Gastroesophageal sphincter (tissue), 3 donors: Measurements from ENCODE around the gene C1orf167.

Experiments
- CTCF ChIP-seq, 4 experiments: fragments of 200-600 bp in 2 of 4; fragments of 450-650 bp in 2 of 4; sonication (generic) in 1 of 4; IDR thresholded peaks; one replicate each; pipeline ENCODE4 v1.5.1; 2017 to 2019; ENCODE audit warnings: antibody characterized with exemption in 4 of 4, mild to moderate bottlenecking in 2 of 4, moderate library complexity in 2 of 4
- EP300 ChIP-seq: sonication (generic); formaldehyde crosslinking; IDR thresholded peaks from one replicate; pipeline ENCODE4 v1.6.1; 2017; ENCODE audit warnings: antibody characterized with exemption, mild to moderate bottlenecking
- POLR2A ChIP-seq, 2 donors: fragments of 450-650 bp; IDR thresholded peaks; one replicate each; pipeline ENCODE4 v1.6.1; 2017; ENCODE audit warnings: antibody characterized with exemption in 2 of 2, mild to moderate bottlenecking in 2 of 2, moderate library complexity in 1 of 2
- POLR2AphosphoS5 ChIP-seq: sonication (generic); formaldehyde crosslinking; IDR thresholded peaks from one replicate; pipeline ENCODE4 v1.6.1; 2017; ENCODE audit warnings: antibody characterized with exemption

- TF ChIP-seq CTCF (IDR thresholded peaks at IDR 0.05) = peak in 1 of 4 experiments; percentile 1
- TF ChIP-seq EP300 = no peak
- peak; percentile 12 for TF ChIP-seq POLR2AphosphoS5
- no peak for TF ChIP-seq POLR2A (IDR thresholded peaks at IDR 0.05)
Observed at GRCh38 chr1:11802616-11802972, 40.6 kb downstream of the C1orf167 start.
